ENCODE results near the gene GALNTL6. TPM values are rescaled to one million over a fixed set of nuclear protein-coding genes. Genes with fewer than 3 reads are reported as not detected.

GALNTL6 gene
- polyA plus RNA-seq, 1 donor (not counting 4 experiments of a cell fraction or from before 2014, with no cell fraction given) = not detected

DNA sequence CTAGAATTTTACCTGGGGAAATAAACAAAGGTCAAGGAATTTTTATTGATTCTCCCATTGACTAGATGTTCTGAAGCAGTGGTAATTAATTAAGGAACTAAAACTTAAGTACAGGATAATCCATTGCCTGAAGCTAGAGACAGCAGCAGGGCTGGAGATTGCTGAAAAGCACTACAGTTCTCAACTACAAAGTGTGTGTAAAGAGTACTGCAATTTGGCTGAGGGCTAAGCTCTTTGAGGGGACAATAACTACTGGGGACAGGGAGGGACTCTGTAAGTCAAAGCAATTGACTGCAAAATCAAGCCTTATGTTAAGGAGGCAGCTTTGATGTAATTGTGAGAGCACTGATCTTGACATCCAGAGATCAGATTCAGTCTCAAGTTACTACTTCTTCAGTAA lies 260.4 kb downstream of the GALNTL6 start:
- no peaks in the 10 kb centered on the region for H3K9me1 ChIP-seq (ENCODE audit: control insufficient read depth, extremely low read depth, insufficient read depth, low read length)
- DNase-seq (ENCODE audit: low read depth, low spot score) (no peak), FAIRE-seq (no peak)
- no peak overlapping the region for H3K4me3 ChIP-seq (ENCODE audit: control insufficient read depth in 2 of 3, extremely low read depth in 1 of 3, insufficient read depth in 2 of 3, low read depth in 1 of 3, low read length in 3 of 3)
- no peaks in the 10 kb centered on the region for H3K4me1 ChIP-seq (ENCODE audit: control insufficient read depth, extremely low read depth, insufficient read depth, low read length)
- H2AFZ ChIP-seq (ENCODE audit: control insufficient read depth, low read length) = no peak overlapping the region
- no peaks in the 10 kb centered on the region for H3K36me3 ChIP-seq (ENCODE audit: control insufficient read depth in 2 of 2, extremely low read depth in 1 of 2, insufficient read depth in 2 of 2, low read length in 2 of 2)
- no peaks in the 10 kb centered on the region for H4K20me1 ChIP-seq (ENCODE audit: control insufficient read depth, extremely low read depth, insufficient read depth, low read length)
- no peaks in the 10 kb centered on the region for H3K79me2 ChIP-seq (ENCODE audit: control insufficient read depth, insufficient read depth, low read length)
- H3K9me3 ChIP-seq (ENCODE audit: control insufficient read depth, low read depth, low read length) = no peaks in the 10 kb centered on the region
- dilution Hi-C loops (cut with MboI; ENCODE audit: extremely low pct_ligation_motif_present, low sequenced_read_pairs) = no loop called here
- H3K9ac ChIP-seq (ENCODE audit: control insufficient read depth, extremely low read depth, insufficient read depth, low read length) = no peak overlapping the region
- H3K4me2 ChIP-seq (ENCODE audit: control insufficient read depth, extremely low read depth, insufficient read depth, low read depth, low read length) = no peak overlapping the region
- TF ChIP-seq, protein P1, sequence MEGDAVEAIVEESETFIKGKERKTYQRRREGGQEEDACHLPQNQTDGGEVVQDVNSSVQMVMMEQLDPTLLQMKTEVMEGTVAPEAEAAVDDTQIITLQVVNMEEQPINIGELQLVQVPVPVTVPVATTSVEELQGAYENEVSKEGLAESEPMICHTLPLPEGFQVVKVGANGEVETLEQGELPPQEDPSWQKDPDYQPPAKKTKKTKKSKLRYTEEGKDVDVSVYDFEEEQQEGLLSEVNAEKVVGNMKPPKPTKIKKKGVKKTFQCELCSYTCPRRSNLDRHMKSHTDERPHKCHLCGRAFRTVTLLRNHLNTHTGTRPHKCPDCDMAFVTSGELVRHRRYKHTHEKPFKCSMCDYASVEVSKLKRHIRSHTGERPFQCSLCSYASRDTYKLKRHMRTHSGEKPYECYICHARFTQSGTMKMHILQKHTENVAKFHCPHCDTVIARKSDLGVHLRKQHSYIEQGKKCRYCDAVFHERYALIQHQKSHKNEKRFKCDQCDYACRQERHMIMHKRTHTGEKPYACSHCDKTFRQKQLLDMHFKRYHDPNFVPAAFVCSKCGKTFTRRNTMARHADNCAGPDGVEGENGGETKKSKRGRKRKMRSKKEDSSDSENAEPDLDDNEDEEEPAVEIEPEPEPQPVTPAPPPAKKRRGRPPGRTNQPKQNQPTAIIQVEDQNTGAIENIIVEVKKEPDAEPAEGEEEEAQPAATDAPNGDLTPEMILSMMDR (optimal IDR thresholded peaks at IDR 0.05 in 1 of 3, IDR thresholded peaks at IDR 0.05 in 1 of 3, conservative IDR thresholded peaks at IDR 0.05 in 1 of 3; ENCODE audit: extremely low read depth in 1 of 3, insufficient read depth in 2 of 3, low read length in 3 of 3) = no peak
- TF ChIP-seq EZH2 (IDR thresholded peaks at IDR 0.05; ENCODE audit: low read length) = no peak
- H3K27me3 ChIP-seq (ENCODE audit: control insufficient read depth, extremely low read depth, insufficient read depth, low read length) = no peaks in the 10 kb centered on the region
- H3K27ac ChIP-seq (ENCODE audit: control insufficient read depth, insufficient read depth, low read length) = no peak overlapping the region

DNA sequence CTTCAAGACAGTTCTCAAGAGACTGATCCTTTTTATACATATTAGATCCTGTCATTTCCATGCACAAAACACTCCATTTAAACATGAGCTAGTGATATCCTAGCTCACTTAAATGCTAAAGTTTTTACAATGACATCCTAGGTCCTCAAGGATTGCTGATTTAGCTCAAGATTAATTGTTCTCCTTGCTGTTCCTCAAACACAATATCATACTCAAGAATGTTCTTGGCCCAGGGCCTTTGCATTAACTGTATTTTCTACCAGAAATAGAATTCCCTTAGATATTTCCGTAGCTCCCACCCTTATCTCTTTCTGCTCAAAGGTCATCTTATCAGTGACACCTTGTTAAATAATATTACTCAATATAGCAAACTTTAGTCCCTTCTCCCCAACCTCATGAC lies 270.1 kb downstream of the GALNTL6 start:
- TF ChIP-seq EZH2 (IDR thresholded peaks at IDR 0.05; ENCODE audit: low read length) = no peak
- TF ChIP-seq, protein P1 (optimal IDR thresholded peaks at IDR 0.05 in 1 of 3, IDR thresholded peaks at IDR 0.05 in 1 of 3, conservative IDR thresholded peaks at IDR 0.05 in 1 of 3; ENCODE audit: extremely low read depth in 1 of 3, insufficient read depth in 2 of 3, low read length in 3 of 3) = no peak
- no peaks in the 10 kb centered on the region for H3K9me1 ChIP-seq (ENCODE audit: control insufficient read depth, extremely low read depth, insufficient read depth, low read length)
- dilution Hi-C loops (cut with MboI; ENCODE audit: extremely low pct_ligation_motif_present, low sequenced_read_pairs) = no loop called here
- no peaks in the 10 kb centered on the region for H4K20me1 ChIP-seq (ENCODE audit: control insufficient read depth, extremely low read depth, insufficient read depth, low read length)
- H3K4me3 ChIP-seq (ENCODE audit: control insufficient read depth in 2 of 3, extremely low read depth in 1 of 3, insufficient read depth in 2 of 3, low read depth in 1 of 3, low read length in 3 of 3) = no peak overlapping the region
- H3K9ac ChIP-seq (ENCODE audit: control insufficient read depth, extremely low read depth, insufficient read depth, low read length) = no peak overlapping the region
- no peak overlapping the region for H2AFZ ChIP-seq (ENCODE audit: control insufficient read depth, low read length)
- H3K36me3 ChIP-seq (ENCODE audit: control insufficient read depth in 2 of 2, extremely low read depth in 1 of 2, insufficient read depth in 2 of 2, low read length in 2 of 2) = no peaks in the 10 kb centered on the region
- FAIRE-seq (no peak), DNase-seq (ENCODE audit: low read depth, low spot score) (no peak)
- H3K79me2 ChIP-seq (ENCODE audit: control insufficient read depth, insufficient read depth, low read length) = no peaks in the 10 kb centered on the region
- no peaks in the 10 kb centered on the region for H3K27me3 ChIP-seq (ENCODE audit: control insufficient read depth, extremely low read depth, insufficient read depth, low read length)
- H3K4me2 ChIP-seq (ENCODE audit: control insufficient read depth, extremely low read depth, insufficient read depth, low read depth, low read length) = no peak overlapping the region
- no peaks in the 10 kb centered on the region for H3K4me1 ChIP-seq (ENCODE audit: control insufficient read depth, extremely low read depth, insufficient read depth, low read length)
- no peaks in the 10 kb centered on the region for H3K9me3 ChIP-seq (ENCODE audit: control insufficient read depth, low read depth, low read length)
- no peak overlapping the region for H3K27ac ChIP-seq (ENCODE audit: control insufficient read depth, insufficient read depth, low read length)

All from keratinocyte (primary cell).